ENCODE data around the gene ARMC7. TPM values are rescaled to one million over a fixed set of nuclear protein-coding genes. Genes with fewer than 3 reads are reported as not detected.
A peak's percentile ranks its signal among the peaks of the same experiment; 100 is the strongest.

Gene ARMC7
- total and polyA plus RNA-seq, 2 donors (not counting 1 experiment from before 2014, with no cell fraction given) = 10.4 to 15.9 TPM

DNA sequence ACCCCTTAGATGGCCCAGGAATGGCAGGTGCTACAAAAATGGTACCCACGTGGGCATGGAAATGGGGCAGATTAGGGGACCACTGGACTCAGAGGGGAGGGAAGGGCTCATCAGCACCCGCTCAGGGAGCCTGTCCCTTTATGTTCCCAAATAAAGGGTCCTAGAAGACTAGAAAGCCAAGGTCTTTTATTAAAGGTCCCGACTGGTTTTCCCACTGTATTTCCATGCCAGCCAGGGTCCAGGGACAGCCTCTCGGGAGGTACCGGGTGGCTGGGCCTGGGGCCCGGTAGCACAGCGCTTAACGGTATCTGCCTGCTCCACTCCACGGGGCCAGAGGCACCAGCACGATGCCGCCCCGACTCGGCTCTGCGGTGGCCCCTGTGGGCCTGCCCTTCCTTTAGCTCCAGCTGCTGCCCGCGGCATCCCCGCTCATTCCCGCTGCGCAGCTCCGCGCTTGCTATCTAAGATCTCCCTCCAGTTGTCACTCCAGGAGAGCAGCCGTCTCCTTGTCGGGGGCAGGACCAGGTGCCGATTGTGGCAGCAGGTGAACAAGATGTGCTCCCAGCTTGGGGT lies 20.4 kb downstream of the ARMC7 start:
- DNase-seq (no peak), ATAC-seq (ENCODE audit: low read depth) (no peak)
- peaks cover 3% of the 10 kb centered on the region for H3K79me2 ChIP-seq (ENCODE audit: control insufficient read depth, insufficient read depth, low read length)
- H2AFZ ChIP-seq (ENCODE audit: insufficient read depth, low read depth, low read length, poor library complexity, severe bottlenecking) = no peak overlapping the region
- intact Hi-C loops (cut with micrococcal nuclease) = no loop called here
- Mint-ChIP-seq H3K9me3 (ENCODE audit: insufficient read depth) (no peaks in the 10 kb centered on the region), H3K27me3 (no peaks in the 10 kb centered on the region), H3K4me1 (peaks cover 43% of the 10 kb centered on the region), H3K4me3 (peak overlapping the region; percentile 86), H3K27ac (peak overlapping the region; percentile 84)
- H4K20me1 ChIP-seq (ENCODE audit: control insufficient read depth, insufficient read depth, low read length, poor library complexity, severe bottlenecking) = peaks cover 23% of the 10 kb centered on the region
- no peaks in the 10 kb centered on the region for H3K27me3 ChIP-seq (replicated peaks in 1 of 4; ENCODE audit: control extremely low read depth in 1 of 4, control insufficient read depth in 3 of 4, insufficient read depth in 4 of 4, low read length in 3 of 4)
- TF ChIP-seq, protein P1, sequence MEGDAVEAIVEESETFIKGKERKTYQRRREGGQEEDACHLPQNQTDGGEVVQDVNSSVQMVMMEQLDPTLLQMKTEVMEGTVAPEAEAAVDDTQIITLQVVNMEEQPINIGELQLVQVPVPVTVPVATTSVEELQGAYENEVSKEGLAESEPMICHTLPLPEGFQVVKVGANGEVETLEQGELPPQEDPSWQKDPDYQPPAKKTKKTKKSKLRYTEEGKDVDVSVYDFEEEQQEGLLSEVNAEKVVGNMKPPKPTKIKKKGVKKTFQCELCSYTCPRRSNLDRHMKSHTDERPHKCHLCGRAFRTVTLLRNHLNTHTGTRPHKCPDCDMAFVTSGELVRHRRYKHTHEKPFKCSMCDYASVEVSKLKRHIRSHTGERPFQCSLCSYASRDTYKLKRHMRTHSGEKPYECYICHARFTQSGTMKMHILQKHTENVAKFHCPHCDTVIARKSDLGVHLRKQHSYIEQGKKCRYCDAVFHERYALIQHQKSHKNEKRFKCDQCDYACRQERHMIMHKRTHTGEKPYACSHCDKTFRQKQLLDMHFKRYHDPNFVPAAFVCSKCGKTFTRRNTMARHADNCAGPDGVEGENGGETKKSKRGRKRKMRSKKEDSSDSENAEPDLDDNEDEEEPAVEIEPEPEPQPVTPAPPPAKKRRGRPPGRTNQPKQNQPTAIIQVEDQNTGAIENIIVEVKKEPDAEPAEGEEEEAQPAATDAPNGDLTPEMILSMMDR (IDR thresholded peaks at IDR 0.05) = no peak
- TF ChIP-seq EZH2 (IDR thresholded peaks at IDR 0.05; ENCODE audit: borderline replicate concordance, insufficient read depth, low read depth, low read length, poor library complexity, severe bottlenecking) = no peak
- H3K36me3 ChIP-seq (replicated peaks in 1 of 2; ENCODE audit: control extremely low read depth in 1 of 2, control insufficient read depth in 1 of 2, extremely low read depth in 1 of 2, insufficient read depth in 2 of 2, low read length in 1 of 2) = peaks cover 0 to 17% of the 10 kb centered on the region in 2 experiments
- WGBS (ENCODE audit: insufficient coverage) = 88% methylated on average over 24 of the region's 24 CpGs
- peak overlapping the region; percentile 88 for H3K9ac ChIP-seq (ENCODE audit: low read length)
- H3K4me1 ChIP-seq (ENCODE audit: control insufficient read depth in 2 of 2, insufficient read depth in 2 of 2, low read length in 2 of 2) = peaks cover 24 to 38% of the 10 kb centered on the region in 2 donors
- H3K9me3 ChIP-seq (ENCODE audit: control extremely low read depth in 1 of 3, control insufficient read depth in 2 of 3, insufficient read depth in 1 of 3, low read length in 2 of 3) = no peaks in the 10 kb centered on the region
- H3K4me2 ChIP-seq (replicated peaks; ENCODE audit: low read depth, low read length, poor library complexity, severe bottlenecking) = peak overlapping the region; percentile 86
- peak overlapping the region in 3 of 5 experiments; percentile 87 to 95 (median 90) for H3K4me3 ChIP-seq (ENCODE audit: control extremely low read depth in 1 of 5, extremely low read depth in 1 of 5, insufficient read depth in 1 of 5, low read depth in 2 of 5, low read length in 4 of 5)
- H3K27ac ChIP-seq (ENCODE audit: low read length in 2 of 2) = peak overlapping the region in 1 of 2 donors; percentile 85
- ChIA-PET POLR2A (interaction anchor here (0.6 to 3.5 kb wide), 4 partner anchors 11 to 20 kb away, joined by 6 to 49 read pairs (median 8); partner anchors contain the start of gene ARMC7), CTCF (interaction anchor here (0.6 to 13.4 kb wide), 16 partner anchors 9 to 168 kb away, joined by 3 to 262 read pairs (median 3); partner anchors contain the start of genes ARMC7, JPT1 and NUP85)

All from B cell (primary cell).